GM06990 (cell line): ENCODE measurements around the gene HRH3.

Experiments
- DNase-seq: peaks from one replicate; pipeline ENCODE4 v3.0.0-alpha.2; 2011; ENCODE audit not compliant: insufficient read length; ENCODE audit errors: extremely low read depth
- H3K27me3 ChIP-seq: replicated peaks from 2 replicates; pipeline ENCODE4 v1.6.0; 2011; ENCODE audit warnings: low read length; ENCODE audit not compliant: control insufficient read depth, insufficient read depth
- H3K36me3 ChIP-seq: 2 replicates; pipeline ENCODE4 v1.5.1; 2011; ENCODE audit warnings: low read length; ENCODE audit not compliant: control insufficient read depth, insufficient read depth
- H3K4me3 ChIP-seq: replicated peaks from 2 replicates; pipeline ENCODE4 v1.5.1; 2011; ENCODE audit warnings: low read depth, mild to moderate bottlenecking, control low read depth, low read length
- TF ChIP-seq, protein P1 (sequence below): IDR thresholded peaks from 2 replicates; pipeline ENCODE4 v1.5.1; 2011; ENCODE audit warnings: low read length, control low read depth, mild to moderate bottlenecking, inconsistent platforms; ENCODE audit not compliant: insufficient read depth, poor library complexity, severe bottlenecking

Gene HRH3

DNA sequence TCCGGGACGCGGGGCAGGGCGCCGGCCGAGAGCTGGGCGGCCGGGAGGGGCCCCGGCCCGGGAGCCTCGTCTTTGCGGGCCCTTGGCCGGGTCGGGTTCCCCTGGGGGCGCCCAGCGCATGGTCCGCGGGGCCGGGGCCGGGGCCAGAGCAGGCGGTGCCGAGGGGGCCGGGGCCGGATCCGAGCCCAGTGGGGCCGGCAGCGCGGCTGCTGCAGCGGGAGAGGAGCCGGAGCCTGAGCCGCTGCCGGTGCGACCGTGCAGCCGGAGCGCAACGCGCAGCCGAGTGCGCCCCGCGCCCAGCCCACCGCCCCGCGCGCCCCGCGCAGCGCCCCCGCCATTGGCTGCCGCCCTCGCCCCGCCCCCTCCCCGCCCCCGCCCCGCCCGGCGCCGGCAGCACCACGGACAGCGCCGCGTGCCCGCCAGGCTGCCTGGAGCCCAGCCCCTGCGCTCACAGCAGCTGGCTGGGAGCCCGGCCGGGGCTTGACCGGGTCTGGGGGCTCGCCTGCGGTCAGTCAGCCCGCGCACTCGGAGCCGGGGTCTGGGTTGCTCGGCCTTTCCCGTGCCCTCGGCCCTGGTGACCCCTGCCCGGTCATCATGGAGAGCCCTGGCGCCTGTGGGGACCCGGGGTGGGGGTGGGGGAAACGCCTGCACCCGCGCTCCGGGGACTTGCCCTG is at the start of gene HRH3:
Gene HRH3, minus strand, starts transcription at position 287 of the 674 bp plus-strand sequence. CDS start 308 bp downstream, outside the sequence.
- TF ChIP-seq, protein P1, sequence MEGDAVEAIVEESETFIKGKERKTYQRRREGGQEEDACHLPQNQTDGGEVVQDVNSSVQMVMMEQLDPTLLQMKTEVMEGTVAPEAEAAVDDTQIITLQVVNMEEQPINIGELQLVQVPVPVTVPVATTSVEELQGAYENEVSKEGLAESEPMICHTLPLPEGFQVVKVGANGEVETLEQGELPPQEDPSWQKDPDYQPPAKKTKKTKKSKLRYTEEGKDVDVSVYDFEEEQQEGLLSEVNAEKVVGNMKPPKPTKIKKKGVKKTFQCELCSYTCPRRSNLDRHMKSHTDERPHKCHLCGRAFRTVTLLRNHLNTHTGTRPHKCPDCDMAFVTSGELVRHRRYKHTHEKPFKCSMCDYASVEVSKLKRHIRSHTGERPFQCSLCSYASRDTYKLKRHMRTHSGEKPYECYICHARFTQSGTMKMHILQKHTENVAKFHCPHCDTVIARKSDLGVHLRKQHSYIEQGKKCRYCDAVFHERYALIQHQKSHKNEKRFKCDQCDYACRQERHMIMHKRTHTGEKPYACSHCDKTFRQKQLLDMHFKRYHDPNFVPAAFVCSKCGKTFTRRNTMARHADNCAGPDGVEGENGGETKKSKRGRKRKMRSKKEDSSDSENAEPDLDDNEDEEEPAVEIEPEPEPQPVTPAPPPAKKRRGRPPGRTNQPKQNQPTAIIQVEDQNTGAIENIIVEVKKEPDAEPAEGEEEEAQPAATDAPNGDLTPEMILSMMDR = no peak
- no peaks in the 10 kb centered on the region for H3K36me3 ChIP-seq
- H3K4me3 ChIP-seq = no peak within 1 kb of the TSS; the same call in 1 of the 2 replicates
- DNase-seq = no peak
- no peaks in the 10 kb centered on the region; the same call in 1 of the 2 replicates for H3K27me3 ChIP-seq

DNA sequence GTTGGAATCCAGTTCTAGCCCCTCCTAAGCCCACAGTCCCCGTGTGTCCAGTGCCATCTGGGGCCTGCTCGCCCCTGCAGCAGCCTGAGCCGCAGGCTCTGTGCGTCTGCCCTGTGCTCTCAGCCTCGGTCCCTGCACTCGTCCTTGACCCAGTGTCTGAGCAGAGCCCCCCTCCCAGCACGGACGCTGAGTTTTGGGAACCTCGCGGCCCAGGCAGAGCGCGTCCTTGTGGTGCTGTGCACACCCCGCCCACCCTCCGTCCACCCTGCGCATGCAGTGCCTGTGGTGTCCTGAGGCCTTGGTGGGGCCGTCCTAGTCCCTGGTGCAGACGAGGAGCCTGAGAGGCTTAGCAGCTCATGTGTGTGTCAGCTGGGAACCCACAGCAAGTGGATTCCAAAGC is 49.8 kb upstream of the HRH3 start:
- Histone ChIP-seq H3K36me3 (peaks cover 21% of the 10 kb centered on the region), H3K4me3 (no peak overlapping the region)

DNA sequence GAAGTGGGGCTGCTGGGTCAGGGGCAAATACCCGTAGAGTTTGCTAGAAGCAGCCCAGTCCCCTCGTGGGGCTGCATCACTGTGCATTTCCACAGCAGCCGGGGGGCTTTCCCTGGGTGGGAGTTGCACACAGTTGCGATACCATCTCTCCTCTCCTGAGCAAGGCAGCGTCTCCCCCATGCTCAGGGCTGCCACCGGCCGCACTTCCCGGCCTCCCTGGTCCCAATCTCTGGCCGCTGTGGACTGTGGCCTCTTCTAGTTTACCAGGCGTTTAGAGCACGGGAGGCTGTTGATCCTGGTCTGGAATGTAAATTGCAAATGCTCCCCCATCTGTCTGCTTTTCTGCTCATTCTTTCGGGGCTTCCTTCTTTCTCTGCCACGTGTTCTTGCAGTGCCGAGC is 49.3 kb upstream of the HRH3 start:
- Histone ChIP-seq H3K4me3 (no peak overlapping the region), H3K27me3 (no peaks in the 10 kb centered on the region), H3K36me3 (peaks cover 18% of the 10 kb centered on the region)
- DNase-seq = no peak
- TF ChIP-seq, protein P1 = no peak

More for the DNA sequence above, 49.8 kb upstream of the HRH3 start:
- TF ChIP-seq, protein P1 = no peak
- no peaks in the 10 kb centered on the region for H3K27me3 ChIP-seq
- no peak for DNase-seq

GRCh38 chr20:62268228-62268900 is 48.3 kb upstream of the HRH3 start:
- Histone ChIP-seq H3K4me3 (no peak overlapping the region), H3K36me3 (peaks cover 17% of the 10 kb centered on the region), H3K27me3 (no peaks in the 10 kb centered on the region)
- TF ChIP-seq, protein P1 = no peak
- DNase-seq = no peak

DNA sequence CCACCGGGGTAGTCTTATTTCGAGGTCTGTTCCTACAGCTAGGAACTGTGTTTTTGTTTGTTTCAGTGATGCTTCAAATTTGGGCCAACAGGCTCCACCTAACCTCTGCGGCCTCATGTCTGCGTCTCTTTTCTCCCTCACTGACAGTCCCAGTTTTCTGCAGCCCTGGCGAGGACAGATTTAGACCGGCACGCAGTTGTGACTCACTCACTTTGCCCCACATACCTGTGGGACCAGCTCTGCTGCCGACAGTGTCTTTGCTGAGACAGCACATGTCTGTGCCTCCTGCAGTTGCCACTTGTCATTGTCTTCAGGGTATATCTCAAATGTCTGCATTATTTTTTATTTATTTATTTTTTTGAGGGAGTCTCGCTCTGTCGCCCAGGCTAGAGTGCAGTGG is 47.5 kb upstream of the HRH3 start:
- Histone ChIP-seq H3K27me3 (no peaks in the 10 kb centered on the region), H3K36me3 (peaks cover 18% of the 10 kb centered on the region), H3K4me3 (no peak overlapping the region)
- DNase-seq = no peak
- TF ChIP-seq, protein P1 = no peak

DNA sequence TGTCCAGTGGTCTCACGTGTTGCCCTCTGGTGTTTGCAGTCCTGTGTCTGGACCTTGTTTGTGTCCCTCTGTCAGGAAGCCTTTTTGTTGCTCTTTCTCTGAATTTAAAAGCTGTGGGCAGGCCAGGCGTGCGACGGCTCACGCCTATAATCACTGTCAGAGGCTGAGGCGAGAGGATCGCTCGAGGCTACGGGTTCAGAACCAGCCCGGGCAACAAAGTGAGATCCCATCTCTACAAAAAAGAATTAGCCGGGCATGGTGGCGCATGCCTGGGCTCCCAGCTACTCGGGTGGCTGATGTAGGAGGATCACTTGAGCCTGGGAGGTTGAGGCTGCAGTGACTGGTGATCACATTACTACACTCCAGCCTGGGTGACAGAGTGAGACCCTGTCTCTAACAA is 46.8 kb upstream of the HRH3 start:
- DNase-seq = no peak

More for the DNA sequence above, 46.8 kb upstream of the HRH3 start:
- peaks cover 16% of the 10 kb centered on the region for H3K36me3 ChIP-seq
- no peaks in the 10 kb centered on the region for H3K27me3 ChIP-seq
- TF ChIP-seq, protein P1 = no peak
- no peak overlapping the region for H3K4me3 ChIP-seq
